NCI-H446 treated with DMSO at 0.1 percent for 48 hours (cell line): ENCODE data around the gene UBE2U.

Source experiments
- DNase-seq: peaks from one replicate; lab custom pipeline; 2025; lab: John Stamatoyannopoulos, UW

Gene UBE2U

GRCh38 chr1:64293820-64294219, 90.4 kb downstream of the UBE2U start:
- no peak for DNase-seq

- no peak for DNase-seq
Observed at GRCh38 chr1:64295136-64295535, 91.7 kb downstream of the UBE2U start.

- DNase-seq = no peak
Observed at GRCh38 chr1:64295561-64295960, 92.1 kb downstream of the UBE2U start.

- DNase-seq = no peak
Observed at GRCh38 chr1:64296459-64296858, 93.0 kb downstream of the UBE2U start.

GRCh38 chr1:64302194-64302593, 98.8 kb downstream of the UBE2U start:
- no peak for DNase-seq

GRCh38 chr1:64302971-64303370, 99.5 kb downstream of the UBE2U start:
- no peak for DNase-seq

- DNase-seq = no peak
Observed at GRCh38 chr1:64304823-64305222, 101.4 kb downstream of the UBE2U start.

- no peak for DNase-seq
Observed at GRCh38 chr1:64308866-64309265, 105.4 kb downstream of the UBE2U start.

GRCh38 chr1:64309431-64309831, 106.0 kb downstream of the UBE2U start:
- no peak for DNase-seq

- DNase-seq = no peak
Observed at GRCh38 chr1:64310760-64311159, 107.3 kb downstream of the UBE2U start.

- DNase-seq = no peak
Observed at GRCh38 chr1:64312431-64312830, 109.0 kb downstream of the UBE2U start.

GRCh38 chr1:64315402-64315801, 112.0 kb downstream of the UBE2U start:
- no peak for DNase-seq
